PC-9 (cell line): Measurements from ENCODE around the gene ZNF385B. TPM values are rescaled to one million over a fixed set of nuclear protein-coding genes. Genes with fewer than 3 reads are reported as not detected.

Experiments
- BruUV-seq: library from RNA; stranded (reverse); fragments of 400-500 nt; replicated peaks from 2 replicates; lab custom pipeline; 2021; lab: Mats Ljungman, UMichigan
- CTCF ChIA-PET: fragments of 300-600 bp; sonication (Branson Sonifier 250); formaldehyde crosslinking; loops from one replicate; lab custom pipeline; 2022; ENCODE audit warnings: antibody characterized with exemption; lab: Charles Lee
- POLR2A ChIA-PET: fragments of 300-600 bp; sonication (Branson Sonifier 250); formaldehyde crosslinking; loops from one replicate; lab custom pipeline; 2022; ENCODE audit warnings: antibody characterized with exemption; ENCODE audit not compliant: unreplicated experiment; lab: Charles Lee
- DNase-seq, 2 experiments: peaks; one replicate each; pipeline versions ENCODE4 v3.0.0 to v3.0.0-alpha.2; 2015 to 2022; ENCODE audit warnings: mixed read lengths in 1 of 2
- H2AFZ ChIP-seq: fragments of 200-600 bp; sonication (generic); 2 replicates; pipeline ENCODE4 v1.8.1; 2017; ENCODE audit warnings: antibody characterized with exemption
- H3F3A ChIP-seq: fragments of 200-600 bp; sonication (generic); 2 replicates; pipeline ENCODE4 v1.8.1; 2017; ENCODE audit warnings: antibody characterized with exemption, mild to moderate bottlenecking, low read depth; ENCODE audit not compliant: insufficient read depth
- H3K27ac ChIP-seq: fragments of 200-600 bp; sonication (generic); 2 replicates; pipeline ENCODE4 v1.6.1; 2016; ENCODE audit warnings: mixed run types
- H3K27me3 ChIP-seq: fragments of 200-600 bp; sonication (generic); 2 replicates; pipeline ENCODE4 v1.6.1; 2016; ENCODE audit warnings: low read depth, mixed run types; ENCODE audit not compliant: insufficient read depth
- H3K36me3 ChIP-seq: fragments of 200-600 bp; sonication (generic); 2 replicates; pipeline ENCODE4 v1.6.1; 2016; ENCODE audit warnings: low read depth, mixed run types
- H3K4me1 ChIP-seq: fragments of 200-600 bp; sonication (generic); replicated peaks from 2 replicates; pipeline ENCODE4 v1.6.1; 2016; ENCODE audit warnings: mixed run types; ENCODE audit not compliant: insufficient read depth
- H3K4me2 ChIP-seq: fragments of 200-600 bp; sonication (generic); 2 replicates; pipeline ENCODE4 v1.6.1; 2017; ENCODE audit warnings: mixed run types
- H3K4me3 ChIP-seq: fragments of 200-600 bp; sonication (generic); 2 replicates; pipeline ENCODE4 v1.6.1; 2016; ENCODE audit warnings: mixed run types
- H3K79me2 ChIP-seq: fragments of 200-600 bp; sonication (generic); 2 replicates; pipeline ENCODE4 v1.6.1; 2017; ENCODE audit warnings: low read depth, mixed run types
- H3K9me2 ChIP-seq: fragments of 200-600 bp; sonication (generic); 2 replicates; pipeline ENCODE4 v1.8.1; 2017; ENCODE audit warnings: mild to moderate bottlenecking; ENCODE audit not compliant: insufficient read depth
- H3K9me3 ChIP-seq: fragments of 200-600 bp; sonication (generic); 2 replicates; pipeline ENCODE4 v1.8.1; 2016; ENCODE audit warnings: low read depth; ENCODE audit not compliant: insufficient read depth
- H4K20me1 ChIP-seq: fragments of 200-600 bp; sonication (generic); 2 replicates; pipeline ENCODE4 v1.8.1; 2017; ENCODE audit not compliant: insufficient read depth
- EZH2 ChIP-seq: fragments of 200-600 bp; sonication (generic); IDR thresholded peaks from 2 replicates; pipeline ENCODE4 v1.8.0; 2017; ENCODE audit warnings: antibody characterized with exemption, low read depth
- intact Hi-C: fragments of 100-400 bp; cut with micrococcal nuclease; formaldehyde crosslinking; loops from one replicate; pipeline ENCODE4 v1.10.0; 2022; ENCODE audit not compliant: unreplicated experiment
- total RNA-seq: library from RNA; stranded (reverse); gene quantifications from 2 replicates; pipeline ENCODE4 v1.2.3, GENCODE V29; 2021
- TF ChIP-seq, protein P1 (sequence below): fragments of 200-600 bp; sonication (generic); conservative IDR thresholded peaks from 2 replicates; pipeline ENCODE4 v1.6.1; 2017; ENCODE audit warnings: mixed run types, antibody characterized with exemption, mild to moderate bottlenecking, moderate library complexity

Gene ZNF385B
- total RNA-seq, 1 experiment from 2014 or later: 4.1 TPM

DNA sequence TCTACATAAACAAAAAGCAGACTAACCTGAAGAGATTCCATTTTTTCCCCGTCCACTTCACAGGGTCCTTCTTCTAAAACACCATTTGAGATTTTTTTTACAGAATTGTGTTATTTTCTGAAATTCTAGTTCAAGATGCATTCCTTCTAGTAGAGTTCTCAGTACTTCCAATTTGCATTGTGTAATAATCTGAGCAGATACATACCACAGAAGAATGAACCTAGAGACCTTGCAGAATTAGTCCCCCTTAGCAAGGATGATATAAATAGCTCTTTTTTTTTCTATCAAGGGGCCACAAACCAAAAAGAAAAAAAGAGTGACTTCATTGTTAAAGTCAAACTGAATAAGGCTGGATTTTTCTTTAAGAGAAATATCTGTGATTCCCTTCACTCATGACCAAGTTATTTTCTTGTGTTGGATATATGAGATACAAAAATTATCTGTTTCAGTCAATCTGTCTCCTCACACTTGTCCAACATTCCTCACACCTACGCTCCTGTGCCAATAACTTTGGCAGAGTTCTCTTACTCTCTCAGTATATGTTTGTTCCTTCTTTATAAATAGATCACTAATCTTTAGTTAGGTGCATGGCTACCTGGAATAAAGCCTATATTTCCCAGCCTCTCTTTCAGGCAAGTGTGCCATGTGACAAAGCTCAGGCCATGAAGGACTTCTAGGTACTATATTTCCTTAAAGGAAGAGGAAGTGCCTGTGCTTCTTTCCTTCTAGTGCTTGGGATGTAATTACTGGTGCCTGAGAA, 183.5 kb downstream of the ZNF385B start:
- Histone ChIP-seq H3K9me2 (0 out of 2 replicates have a peak, but pooled peaks cover 7% of the 10 kb centered on the region), H3K9me3 (no peaks in the 10 kb centered on the region), H3K27ac (no peak overlapping the region), H3K36me3 (no peaks in the 10 kb centered on the region), H4K20me1 (no peaks in the 10 kb centered on the region), H3K4me2 (no peak overlapping the region), H3K79me2 (no peaks in the 10 kb centered on the region), H2AFZ (0 out of 2 replicates have a peak overlapping the region, but pooled peaks have one; percentile 10), H3F3A (no peaks in the 10 kb centered on the region), H3K27me3 (no peaks in the 10 kb centered on the region), H3K4me3 (no peak overlapping the region), H3K4me1 (no peaks in the 10 kb centered on the region)
- ChIA-PET POLR2A (interaction anchor here (0.6 kb wide), 1 partner anchor 11 kb away, joined by 3 read pairs; no protein-coding TSS in a partner anchor), CTCF (interaction anchor here (0.6 kb wide), 1 partner anchor 333 kb away, joined by 4 read pairs; no protein-coding TSS in a partner anchor)
- DNase-seq: no peak
- no TSS peak for BruUV-seq
- intact Hi-C loops: no loop called here
- TF ChIP-seq, protein P1, sequence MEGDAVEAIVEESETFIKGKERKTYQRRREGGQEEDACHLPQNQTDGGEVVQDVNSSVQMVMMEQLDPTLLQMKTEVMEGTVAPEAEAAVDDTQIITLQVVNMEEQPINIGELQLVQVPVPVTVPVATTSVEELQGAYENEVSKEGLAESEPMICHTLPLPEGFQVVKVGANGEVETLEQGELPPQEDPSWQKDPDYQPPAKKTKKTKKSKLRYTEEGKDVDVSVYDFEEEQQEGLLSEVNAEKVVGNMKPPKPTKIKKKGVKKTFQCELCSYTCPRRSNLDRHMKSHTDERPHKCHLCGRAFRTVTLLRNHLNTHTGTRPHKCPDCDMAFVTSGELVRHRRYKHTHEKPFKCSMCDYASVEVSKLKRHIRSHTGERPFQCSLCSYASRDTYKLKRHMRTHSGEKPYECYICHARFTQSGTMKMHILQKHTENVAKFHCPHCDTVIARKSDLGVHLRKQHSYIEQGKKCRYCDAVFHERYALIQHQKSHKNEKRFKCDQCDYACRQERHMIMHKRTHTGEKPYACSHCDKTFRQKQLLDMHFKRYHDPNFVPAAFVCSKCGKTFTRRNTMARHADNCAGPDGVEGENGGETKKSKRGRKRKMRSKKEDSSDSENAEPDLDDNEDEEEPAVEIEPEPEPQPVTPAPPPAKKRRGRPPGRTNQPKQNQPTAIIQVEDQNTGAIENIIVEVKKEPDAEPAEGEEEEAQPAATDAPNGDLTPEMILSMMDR: no peak
- TF ChIP-seq EZH2: no peak

DNA sequence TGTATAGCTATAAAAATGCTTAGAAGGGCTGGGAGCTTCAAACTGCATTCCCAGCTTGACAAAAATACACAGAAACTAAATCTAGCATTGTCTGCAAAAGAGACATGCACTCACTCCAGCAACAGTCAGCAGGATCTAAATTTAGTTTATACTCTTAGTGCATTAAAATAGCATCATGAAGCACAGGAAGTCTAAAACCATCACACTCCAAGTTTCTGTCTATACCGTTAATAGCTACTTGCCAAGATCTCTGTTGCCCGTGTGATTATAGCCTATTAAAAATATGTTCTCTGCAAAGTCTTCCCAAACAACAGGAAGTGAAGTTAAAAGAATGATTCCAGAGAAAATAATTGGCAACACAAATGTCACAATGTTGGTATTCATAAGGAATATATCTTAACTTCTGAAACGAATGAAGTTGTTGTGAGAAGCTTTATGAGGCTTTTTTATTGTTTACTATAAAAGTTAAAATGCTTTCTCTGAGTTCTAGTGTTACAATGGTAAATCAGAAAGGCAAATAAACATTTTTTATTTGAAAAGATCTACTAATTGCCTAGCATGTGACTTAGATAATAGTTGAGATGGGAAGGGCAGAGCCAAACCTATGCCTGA, 184.2 kb downstream of the ZNF385B start:
- Histone ChIP-seq H3K4me1 (no peaks in the 10 kb centered on the region), H3K27me3 (no peaks in the 10 kb centered on the region), H3K4me2 (no peak overlapping the region), H3K36me3 (no peaks in the 10 kb centered on the region), H3K79me2 (no peaks in the 10 kb centered on the region), H3K4me3 (no peak overlapping the region), H3K9me3 (no peaks in the 10 kb centered on the region), H4K20me1 (no peaks in the 10 kb centered on the region), H3K9me2 (0 out of 2 replicates have a peak, but pooled peaks cover 7% of the 10 kb centered on the region), H3K27ac (no peak overlapping the region), H3F3A (no peaks in the 10 kb centered on the region), H2AFZ (0 out of 2 replicates have a peak overlapping the region, but pooled peaks have one; percentile 10)
- ChIA-PET CTCF (no interaction called here), POLR2A (no interaction called here)
- no peak for TF ChIP-seq EZH2
- TF ChIP-seq, protein P1: no peak
- no peak for DNase-seq
- intact Hi-C loops: no loop called here
- no TSS peak for BruUV-seq

DNA sequence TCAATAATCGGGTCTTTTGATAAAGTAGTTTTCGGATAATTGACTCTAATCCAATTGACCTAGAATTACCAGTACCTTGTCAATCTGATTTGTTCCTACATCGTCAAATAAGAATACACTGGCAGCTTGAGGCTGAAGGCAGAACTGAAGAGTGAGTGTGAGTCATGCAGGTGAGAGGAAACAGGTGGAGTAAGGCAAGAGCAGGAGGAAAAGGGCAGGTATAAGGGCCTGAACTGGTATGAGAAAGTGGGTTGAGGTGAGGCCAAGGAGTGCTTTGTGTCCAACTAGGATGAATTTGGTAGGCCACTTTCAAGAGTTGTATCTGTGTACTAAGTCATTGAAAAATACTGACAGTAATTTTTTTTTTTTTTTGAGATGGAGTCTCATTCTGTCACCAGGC, 186.0 kb downstream of the ZNF385B start:
- Histone ChIP-seq H3K9me2 (0 out of 2 replicates have a peak, but pooled peaks cover 1% of the 10 kb centered on the region), H3K27me3 (no peaks in the 10 kb centered on the region), H2AFZ (no peak overlapping the region), H3K4me2 (no peak overlapping the region), H3K4me1 (no peaks in the 10 kb centered on the region), H3K4me3 (no peak overlapping the region), H3K27ac (no peak overlapping the region), H3K79me2 (no peaks in the 10 kb centered on the region), H3K9me3 (no peaks in the 10 kb centered on the region), H3K36me3 (no peaks in the 10 kb centered on the region), H4K20me1 (no peaks in the 10 kb centered on the region), H3F3A (no peaks in the 10 kb centered on the region)
- ChIA-PET POLR2A (no interaction called here), CTCF (no interaction called here)
- BruUV-seq: no TSS peak
- no peak for DNase-seq
- no peak for TF ChIP-seq EZH2
- TF ChIP-seq, protein P1: no peak
- intact Hi-C loops: no loop called here
